Thoracic aorta (tissue), 2 donors: ENCODE measurements around the gene TESMIN. TPM values are rescaled to one million over a fixed set of nuclear protein-coding genes. Genes with fewer than 3 reads are reported as not detected.

ENCODE experiments used
- ATAC-seq: fragments of 150-250 bp; one replicate; pipeline ENCODE4 v1.8.0; 2017; ENCODE audit warnings: low read depth; ENCODE audit not compliant: insufficient number of reproducible peaks, low FRiP score
- DNase-seq: peaks from one replicate; pipeline ENCODE4 v3.0.0-alpha.2; 2020; ENCODE audit warnings: low spot score
- H3K27ac ChIP-seq, 2 donors: fragments of 200-600 bp; sonication (generic); 1 replicate in 1 of 2; 2 replicates in 1 of 2; pipeline ENCODE4 v1.5.1; 2016; ENCODE audit warnings: mild to moderate bottlenecking in 2 of 2, moderate library complexity in 2 of 2
- H3K27me3 ChIP-seq: fragments of 200-600 bp; sonication (generic); replicated peaks from 2 replicates; pipeline ENCODE4 v1.6.0; 2016; ENCODE audit warnings: mild to moderate bottlenecking; ENCODE audit not compliant: insufficient read depth
- H3K36me3 ChIP-seq: fragments of 200-600 bp; sonication (generic); one replicate; pipeline ENCODE4 v1.5.1; 2016
- H3K4me1 ChIP-seq, 2 donors: fragments of 200-600 bp; sonication (generic); 1 replicate in 1 of 2; 2 replicates in 1 of 2; pipeline versions ENCODE4 v1.5.1 to v1.6.0; 2016; ENCODE audit warnings: low read depth in 2 of 2, mild to moderate bottlenecking in 1 of 2; ENCODE audit not compliant: control insufficient read depth in 1 of 2
- H3K4me3 ChIP-seq: fragments of 200-600 bp; sonication (generic); 2 replicates; pipeline ENCODE4 v1.5.1; 2016; ENCODE audit warnings: mild to moderate bottlenecking
- H3K9me3 ChIP-seq: fragments of 200-600 bp; sonication (generic); 2 replicates; pipeline ENCODE4 v1.5.1; 2016
- CTCF ChIP-seq: fragments of 200-600 bp; sonication (generic); IDR thresholded peaks from one replicate; pipeline ENCODE4 v1.5.1; 2019; ENCODE audit warnings: antibody characterized with exemption
- total RNA-seq, 2 donors: library from RNA; depleted of rRNA; stranded (reverse); fragments of >200 nt; gene quantifications; one replicate each; pipeline versions ENCODE4 v1.1.0 to v1.2.3, GENCODE V29; 2016

TESMIN gene
- total RNA-seq, 2 donors from 2014 or later: 2.8 TPM; not detected in 1

GRCh38 chr11:68688881-68689280 is 62.4 kb downstream of the TESMIN start:
- Histone ChIP-seq H3K9me3 (no peaks in the 10 kb centered on the region), H3K4me3 (no peak overlapping the region), H3K36me3 (no peaks in the 10 kb centered on the region), H3K4me1 (peaks cover 6 to 13% of the 10 kb centered on the region in 2 donors), H3K27ac (no peak overlapping the region), H3K27me3 (peaks cover 17% of the 10 kb centered on the region)
- ATAC-seq (no peak), DNase-seq (no peak)
- no peak for TF ChIP-seq CTCF

- Histone ChIP-seq H3K4me1 (peaks cover 6 to 15% of the 10 kb centered on the region in 2 donors), H3K27ac (no peak overlapping the region), H3K4me3 (no peak overlapping the region), H3K9me3 (no peaks in the 10 kb centered on the region), H3K36me3 (no peaks in the 10 kb centered on the region), H3K27me3 (peaks cover 17% of the 10 kb centered on the region)
- no peak for DNase-seq
- no peak for TF ChIP-seq CTCF
- no peak for ATAC-seq
Observed at GRCh38 chr11:68687986-68688385, 63.3 kb downstream of the TESMIN start.

- Histone ChIP-seq H3K4me1 (peaks cover 6 to 15% of the 10 kb centered on the region in 2 donors), H3K27me3 (peaks cover 17% of the 10 kb centered on the region), H3K27ac (no peak overlapping the region), H3K4me3 (no peak overlapping the region), H3K9me3 (no peaks in the 10 kb centered on the region), H3K36me3 (no peaks in the 10 kb centered on the region)
- TF ChIP-seq CTCF: no peak
- no peak for ATAC-seq
- DNase-seq: no peak
Observed at GRCh38 chr11:68687311-68687710, 64.0 kb downstream of the TESMIN start.

GRCh38 chr11:68686486-68686885 is 64.8 kb downstream of the TESMIN start:
- Histone ChIP-seq H3K9me3 (no peaks in the 10 kb centered on the region), H3K36me3 (no peaks in the 10 kb centered on the region), H3K27ac (no peak overlapping the region), H3K4me1 (peaks cover 6 to 15% of the 10 kb centered on the region in 2 donors), H3K27me3 (peaks cover 17% of the 10 kb centered on the region), H3K4me3 (no peak overlapping the region)
- TF ChIP-seq CTCF: no peak
- no peak for ATAC-seq
- no peak for DNase-seq

- TF ChIP-seq CTCF: no peak
- Histone ChIP-seq H3K4me3 (no peak overlapping the region), H3K36me3 (no peaks in the 10 kb centered on the region), H3K9me3 (no peaks in the 10 kb centered on the region), H3K4me1 (peaks cover 6 to 15% of the 10 kb centered on the region in 2 donors), H3K27ac (no peak overlapping the region), H3K27me3 (peaks cover 17% of the 10 kb centered on the region)
- DNase-seq (no peak), ATAC-seq (no peak)
Observed at GRCh38 chr11:68685656-68686380, 65.5 kb downstream of the TESMIN start.
